Activated CD4-positive, alpha-beta T cell treated with anti-CD3 and anti-CD28 coated beads for 36 hours (primary cell): ENCODE measurements around the gene AP1M1. TPM values are rescaled to one million over a fixed set of nuclear protein-coding genes. Genes with fewer than 3 reads are reported as not detected.
"Not testable (repeated sequence)": the region's sequence is repeated elsewhere in the genome, so short reads cannot be mapped to it uniquely, and the experiment has no call there.

ENCODE experiments used
- ATAC-seq: fragments of 200-7000 bp; cut with Tn5 transposase; one replicate; pipeline ENCODE4 v1.10.0; 2021; ENCODE audit warnings: mild to moderate bottlenecking, moderate library complexity
- CTCF ChIA-PET: fragments of 350-600 bp; sonication (Branson Sonifier 250); formaldehyde crosslinking; loops from one replicate; lab custom pipeline; 2021; ENCODE audit warnings: antibody characterized with exemption; lab: Charles Lee
- POLR2A ChIA-PET: fragments of 350-600 bp; sonication (Branson Sonifier 250); formaldehyde crosslinking; loops from one replicate; lab custom pipeline; 2021; ENCODE audit warnings: antibody characterized with exemption, inconsistent platforms; lab: Charles Lee
- DNase-seq: peaks from one replicate; pipeline ENCODE4 v3.0.0-alpha.2; 2020
- H3K27ac Mint-ChIP-seq: one replicate; pipeline ENCODE4 v1.8.0; 2021; ENCODE audit warnings: mixed read lengths
- H3K27me3 Mint-ChIP-seq: one replicate; pipeline ENCODE4 v1.8.0; 2021; ENCODE audit warnings: mixed read lengths
- H3K36me3 Mint-ChIP-seq: one replicate; pipeline ENCODE4 v1.8.0; 2021; ENCODE audit warnings: low read depth, mixed read lengths
- H3K4me1 Mint-ChIP-seq: one replicate; pipeline ENCODE4 v1.8.0; 2021; ENCODE audit warnings: mixed read lengths
- H3K4me3 Mint-ChIP-seq: one replicate; pipeline ENCODE4 v1.8.0; 2021; ENCODE audit warnings: mild to moderate bottlenecking, moderate library complexity, mixed read lengths
- H3K9me3 Mint-ChIP-seq: one replicate; pipeline ENCODE4 v1.8.0; 2021; ENCODE audit warnings: low read depth, mixed read lengths
- intact Hi-C, 2 experiments: fragments of 100-400 bp; cut with DNase I in 1 of 2; cut with micrococcal nuclease in 1 of 2; formaldehyde crosslinking; loops; one replicate each; pipeline versions ENCODE4 v1.14.2 to v1.15.1; 2022 to 2024; cut with DNase I, micrococcal nuclease
- total RNA-seq, 2 experiments: library from RNA; stranded (reverse); gene quantifications; one replicate each; pipeline ENCODE4 v1.2.3, GENCODE V29; 2021

The AP1M1 gene
- total RNA-seq, 2 experiments from 2014 or later: 61.8 to 92.0 TPM

GRCh38 chr19:16266586-16266942 is 68.9 kb downstream of the AP1M1 start:
- Mint-ChIP-seq H3K27ac (no peak overlapping the region), H3K9me3 (no peaks in the 10 kb centered on the region), H3K4me3 (no peak overlapping the region), H3K4me1 (peaks cover 35% of the 10 kb centered on the region), H3K27me3 (peaks cover 11% of the 10 kb centered on the region), H3K36me3 (no peaks in the 10 kb centered on the region)
- peak; percentile 47 for DNase-seq
- intact Hi-C loops: no loop called here
- CTCF ChIA-PET: interaction anchor here (0.7 kb wide), 1 partner anchor 438 kb away, joined by 3 read pairs; no protein-coding TSS in a partner anchor
- POLR2A ChIA-PET: no interaction called here
- ATAC-seq: no peak

DNA sequence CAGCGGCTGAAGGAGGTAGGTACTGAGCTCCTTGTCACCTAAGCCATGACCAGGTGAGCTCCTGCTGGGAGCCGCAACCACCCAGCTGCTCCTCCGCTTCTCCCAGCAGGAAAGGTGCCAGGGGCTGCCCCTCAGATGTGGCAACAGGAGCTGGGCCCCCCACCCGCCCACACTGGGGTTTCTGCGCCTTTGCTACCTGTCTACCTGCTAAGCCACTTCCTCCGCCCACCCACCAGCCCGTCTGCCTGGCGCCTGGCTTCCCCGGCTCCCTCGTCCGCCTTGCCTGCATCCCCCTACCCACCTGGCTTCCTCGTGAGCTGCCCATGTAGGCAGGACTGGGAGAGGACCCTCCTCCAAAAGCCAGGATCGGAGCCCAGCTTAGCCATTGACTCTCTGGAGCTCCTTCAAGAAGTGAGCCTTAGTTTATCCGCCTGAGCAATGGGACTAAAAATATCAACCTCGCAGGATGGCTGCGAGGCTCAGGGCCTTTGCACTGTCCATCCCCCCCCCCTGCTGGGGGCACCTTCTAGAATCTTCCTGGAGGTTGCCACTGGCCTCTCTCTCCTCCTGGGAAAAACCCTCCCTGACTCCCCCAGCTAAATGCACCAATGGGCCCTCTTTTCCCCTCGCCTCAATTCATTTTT is 71.1 kb downstream of the AP1M1 start:
- peak; percentile 63 for DNase-seq
- intact Hi-C loops: no loop called here
- no peaks in the 10 kb centered on the region for H3K36me3 Mint-ChIP-seq

GRCh38 chr19:16272945-16273344 is 75.2 kb downstream of the AP1M1 start:
- H3K27ac Mint-ChIP-seq: no peak overlapping the region
- DNase-seq (no peak), ATAC-seq (no peak)
- H3K9me3 Mint-ChIP-seq: no peaks in the 10 kb centered on the region
- intact Hi-C loops: no loop called here
- POLR2A ChIA-PET: interaction anchor here (0.6 to 0.7 kb wide), 2 partner anchors 37 to 109 kb away, joined by 4 to 11 read pairs; no protein-coding TSS in a partner anchor
- peaks cover 5% of the 10 kb centered on the region for H3K27me3 Mint-ChIP-seq
- no peak overlapping the region for H3K4me3 Mint-ChIP-seq
- peaks cover 9% of the 10 kb centered on the region for H3K4me1 Mint-ChIP-seq
- no peaks in the 10 kb centered on the region for H3K36me3 Mint-ChIP-seq
- CTCF ChIA-PET: no interaction called here

More for the DNA sequence above, 71.1 kb downstream of the AP1M1 start:
- ChIA-PET POLR2A (no interaction called here), CTCF (interaction anchor here (0.9 to 3.3 kb wide), 2 partner anchors 114 to 147 kb away, joined by 3 to 14 read pairs; no protein-coding TSS in a partner anchor)
- H3K4me3 Mint-ChIP-seq: no peak overlapping the region
- H3K9me3 Mint-ChIP-seq: no peaks in the 10 kb centered on the region
- H3K4me1 Mint-ChIP-seq: peaks cover 22% of the 10 kb centered on the region
- no peak overlapping the region for H3K27ac Mint-ChIP-seq
- no peak for ATAC-seq
- peaks cover 9% of the 10 kb centered on the region for H3K27me3 Mint-ChIP-seq

GRCh38 chr19:16274447-16274846 is 76.7 kb downstream of the AP1M1 start:
- DNase-seq (no peak), ATAC-seq (no peak)
- ChIA-PET CTCF (no interaction called here), POLR2A (no interaction called here)
- peaks cover 3% of the 10 kb centered on the region for H3K4me1 Mint-ChIP-seq
- H3K36me3 Mint-ChIP-seq: no peaks in the 10 kb centered on the region
- intact Hi-C loops: no loop called here
- H3K27ac Mint-ChIP-seq: no peak overlapping the region
- H3K9me3 Mint-ChIP-seq: no peaks in the 10 kb centered on the region
- H3K4me3 Mint-ChIP-seq: no peak overlapping the region
- H3K27me3 Mint-ChIP-seq: peaks cover 5% of the 10 kb centered on the region

DNA sequence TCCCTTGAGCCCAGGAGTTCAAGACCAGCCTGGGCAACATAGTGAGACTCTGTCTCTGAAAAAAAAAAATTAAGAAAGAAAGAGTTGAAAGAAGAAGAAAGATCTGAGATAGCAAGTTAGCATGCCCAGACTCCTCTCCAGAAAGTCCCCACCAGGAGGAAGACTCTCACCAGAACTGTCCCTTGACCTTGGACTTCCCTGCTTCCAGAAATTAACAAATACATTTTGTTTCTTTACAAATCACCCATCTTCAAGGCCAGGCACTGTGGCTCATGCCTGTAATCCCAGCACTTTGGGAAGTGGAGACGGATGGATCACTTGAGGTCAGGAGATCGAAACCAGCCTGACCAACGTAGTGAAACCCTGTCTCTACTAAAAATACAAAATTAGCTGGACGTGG is 82.6 kb downstream of the AP1M1 start:
- POLR2A ChIA-PET: no interaction called here
- Mint-ChIP-seq H3K4me1 (peaks cover 24% of the 10 kb centered on the region), H3K27ac (no peak overlapping the region), H3K27me3 (peaks cover 14% of the 10 kb centered on the region), H3K4me3 (no peak overlapping the region), H3K36me3 (no peaks in the 10 kb centered on the region), H3K9me3 (no peaks in the 10 kb centered on the region)
- ATAC-seq: no peak
- intact Hi-C loops: loop anchor here in 1 of 2 experiments (5.0 kb wide), 1 partner anchor 42 kb away; the partner anchor contains the start of gene KLF2
- CTCF ChIA-PET: interaction anchor here (0.9 kb wide), 1 partner anchor 8 kb away, joined by 3 read pairs; no protein-coding TSS in a partner anchor
- no peak for DNase-seq

DNA sequence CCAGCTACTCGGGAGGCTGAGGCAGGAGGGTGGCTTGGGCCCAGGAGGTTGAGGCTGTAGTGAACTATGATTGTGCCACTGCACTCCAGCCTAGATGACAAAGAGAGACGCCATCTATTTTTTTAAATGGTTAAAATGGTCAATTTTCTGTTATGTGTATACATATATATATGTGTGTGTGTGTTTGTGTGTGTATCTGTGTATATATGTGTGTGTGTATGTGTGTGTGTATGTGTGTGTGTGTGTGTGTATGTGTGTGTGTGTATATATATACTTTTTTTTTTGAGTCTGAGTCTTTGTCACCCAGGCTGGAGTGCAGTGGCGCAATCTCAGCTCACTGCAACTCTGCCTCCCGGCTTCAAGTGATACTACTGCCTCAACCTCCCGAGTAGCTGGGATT is 84.0 kb downstream of the AP1M1 start:
- no peaks in the 10 kb centered on the region for H3K9me3 Mint-ChIP-seq
- H3K4me3 Mint-ChIP-seq: no peak overlapping the region
- H3K4me1 Mint-ChIP-seq: peaks cover 28% of the 10 kb centered on the region
- intact Hi-C loops: loop anchor here in 1 of 2 experiments (5.0 kb wide), 1 partner anchor 41 kb away; the partner anchor contains the start of gene KLF2
- ATAC-seq (no peak), DNase-seq (no peak)
- no peak overlapping the region for H3K27ac Mint-ChIP-seq
- ChIA-PET POLR2A (no interaction called here), CTCF (interaction anchor here (0.6 kb wide), 1 partner anchor 66 kb away, joined by 3 read pairs; no protein-coding TSS in a partner anchor)
- no peaks in the 10 kb centered on the region for H3K36me3 Mint-ChIP-seq
- H3K27me3 Mint-ChIP-seq: peaks cover 13% of the 10 kb centered on the region

DNA sequence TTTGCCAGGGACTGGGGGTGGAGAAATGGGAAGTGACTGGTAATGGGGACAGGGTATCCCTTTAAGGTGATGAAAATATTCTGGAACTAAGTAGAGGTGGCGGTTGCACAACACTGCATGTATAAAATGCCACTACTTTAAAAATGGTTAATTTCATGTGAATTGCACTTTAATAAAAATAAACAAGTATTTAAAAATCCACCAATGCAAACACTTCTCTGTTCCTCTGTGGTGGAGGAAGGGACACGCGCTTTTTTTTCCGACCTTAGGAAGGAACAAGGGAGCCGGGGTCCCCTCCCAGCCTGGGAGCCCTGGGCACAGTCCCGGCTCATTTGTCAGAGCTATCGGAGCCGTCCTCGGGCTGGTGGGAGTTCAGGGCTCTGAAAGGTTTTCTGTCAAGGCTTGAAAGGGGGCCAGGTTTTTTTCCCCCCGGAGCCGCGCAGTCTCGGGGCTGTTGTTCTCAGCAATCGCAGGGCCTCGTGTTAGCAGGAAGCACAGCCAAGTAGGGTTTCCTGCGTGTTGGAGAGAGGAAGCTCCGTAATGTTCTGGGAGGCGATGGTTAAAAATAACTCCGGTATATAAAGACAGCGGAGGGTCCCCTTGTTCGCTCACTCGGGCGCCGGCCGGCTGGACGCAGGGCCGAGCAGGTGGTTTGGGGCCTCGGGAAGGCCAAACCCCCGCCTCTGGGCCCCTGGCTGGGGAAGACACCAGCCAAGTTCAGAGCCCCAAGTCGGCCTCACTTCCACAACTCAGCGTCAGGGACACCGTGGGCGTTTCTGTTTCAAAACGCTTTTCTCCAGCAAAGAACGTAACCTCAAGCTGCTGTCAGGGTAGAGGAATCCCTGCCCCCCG is 85.7 kb downstream of the AP1M1 start:
- ATAC-seq (peak; percentile 87), DNase-seq (peak; percentile 91)
- H3K27ac Mint-ChIP-seq: peak overlapping the region; percentile 79
- H3K4me3 Mint-ChIP-seq: peak overlapping the region; percentile 46
- H3K9me3 Mint-ChIP-seq: no peaks in the 10 kb centered on the region
- no peaks in the 10 kb centered on the region for H3K36me3 Mint-ChIP-seq
- POLR2A ChIA-PET: interaction anchor here (0.7 kb wide), 1 partner anchor 306 kb away, joined by 3 read pairs; no protein-coding TSS in a partner anchor
- CTCF ChIA-PET: interaction anchor here (1.3 to 2.9 kb wide), 2 partner anchors 94 to 99 kb away, joined by 3 to 16 read pairs; no protein-coding TSS in a partner anchor
- H3K27me3 Mint-ChIP-seq: peaks cover 18% of the 10 kb centered on the region
- H3K4me1 Mint-ChIP-seq: peaks cover 32% of the 10 kb centered on the region
- intact Hi-C loops: loop anchor here (2.0 to 5.0 kb wide), 2 partner anchors 39 to 41 kb away; partner anchors contain the start of gene KLF2 (in 2 of the 2)

DNA sequence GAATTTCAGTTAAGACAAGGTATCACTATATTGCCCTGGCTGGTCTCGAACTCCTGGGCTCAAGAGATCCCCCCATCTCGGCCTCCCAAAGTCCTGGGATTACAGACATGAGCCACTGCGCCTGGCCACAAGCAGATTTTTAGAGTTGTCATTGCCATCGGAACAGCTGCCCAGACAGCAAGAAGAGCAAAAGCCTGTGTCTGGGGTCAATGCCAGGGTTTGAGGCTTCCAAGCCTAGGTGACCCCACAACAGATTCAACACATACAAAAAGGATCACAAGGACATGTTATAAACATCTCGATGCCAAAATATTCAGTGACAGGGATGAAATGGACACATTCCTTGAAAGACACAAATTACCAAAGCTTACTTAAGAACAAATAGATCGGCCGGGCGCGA is 86.8 kb downstream of the AP1M1 start:
- peaks cover 29% of the 10 kb centered on the region for H3K4me1 Mint-ChIP-seq
- no peak overlapping the region for H3K27ac Mint-ChIP-seq
- ChIA-PET POLR2A (no interaction called here), CTCF (interaction anchor here (0.9 to 2.9 kb wide), 2 partner anchors 45 to 98 kb away, joined by 4 to 16 read pairs; no protein-coding TSS in a partner anchor)
- intact Hi-C loops: loop anchor here (2.0 to 5.0 kb wide), 2 partner anchors 38 to 40 kb away; partner anchors contain the start of gene KLF2 (in 2 of the 2)
- ATAC-seq (no peak), DNase-seq (no peak)
- no peaks in the 10 kb centered on the region for H3K9me3 Mint-ChIP-seq
- H3K27me3 Mint-ChIP-seq: peaks cover 18% of the 10 kb centered on the region
- no peak overlapping the region for H3K4me3 Mint-ChIP-seq
- no peaks in the 10 kb centered on the region for H3K36me3 Mint-ChIP-seq

GRCh38 chr19:16285079-16285478 is 87.4 kb downstream of the AP1M1 start:
- H3K36me3 Mint-ChIP-seq, H3K9me3 Mint-ChIP-seq, POLR2A ChIA-PET, ATAC-seq, H3K27ac Mint-ChIP-seq, DNase-seq, H3K4me3 Mint-ChIP-seq: not testable (repeated sequence)
- peaks cover 18% of the 10 kb centered on the region for H3K27me3 Mint-ChIP-seq
- CTCF ChIA-PET: interaction anchor here (0.9 to 2.9 kb wide), 2 partner anchors 45 to 98 kb away, joined by 4 to 16 read pairs; no protein-coding TSS in a partner anchor
- intact Hi-C loops: loop anchor here in 1 of 2 experiments (2.0 kb wide), 1 partner anchor 40 kb away; the partner anchor contains the start of gene KLF2
- peaks cover 31% of the 10 kb centered on the region for H3K4me1 Mint-ChIP-seq

DNA sequence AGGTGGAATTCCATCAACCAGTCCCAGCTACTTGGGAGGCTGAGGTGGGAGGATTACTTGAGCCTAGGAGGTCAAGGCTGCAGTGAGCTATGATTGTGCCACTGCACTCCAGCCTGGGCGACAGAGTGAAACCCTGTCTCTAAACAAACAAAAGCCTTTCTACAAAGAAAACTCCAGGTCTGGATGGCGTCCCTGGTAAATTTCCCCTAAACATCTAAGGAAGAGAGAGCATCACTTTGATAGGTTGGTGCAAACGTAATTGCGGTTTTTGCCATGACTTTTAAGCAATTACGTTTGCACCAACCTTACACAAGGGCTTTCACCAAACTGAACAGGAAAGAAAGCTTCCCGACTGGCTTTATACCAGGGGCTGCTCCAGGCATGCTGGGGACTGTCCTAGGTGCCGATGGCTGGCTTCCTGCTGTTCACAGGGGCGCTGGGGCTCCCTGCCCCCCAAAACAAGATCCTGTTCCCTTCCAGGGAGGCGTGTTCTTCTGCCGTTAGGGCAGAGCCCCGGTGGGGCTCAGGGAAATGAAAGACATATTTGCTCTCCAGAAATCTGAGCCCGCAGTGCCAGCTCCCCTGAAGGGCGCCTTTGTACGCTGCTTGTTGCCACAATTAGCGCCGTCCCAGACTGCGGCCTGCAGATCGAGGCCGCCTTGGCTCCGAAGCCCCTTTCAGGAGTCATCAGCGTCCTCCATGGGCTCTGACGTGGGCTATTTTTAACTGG is 88.2 kb downstream of the AP1M1 start:
- ChIA-PET CTCF (interaction anchor here (2.9 kb wide), 1 partner anchor 97 kb away, joined by 16 read pairs; no protein-coding TSS in a partner anchor), POLR2A (no interaction called here)

More for the DNA sequence above, 88.2 kb downstream of the AP1M1 start:
- ATAC-seq (no peak), DNase-seq (no peak)
- no peak overlapping the region for H3K4me3 Mint-ChIP-seq
- H3K36me3 Mint-ChIP-seq: no peaks in the 10 kb centered on the region
- no peak overlapping the region for H3K27ac Mint-ChIP-seq
- no peaks in the 10 kb centered on the region for H3K9me3 Mint-ChIP-seq
- peaks cover 31% of the 10 kb centered on the region for H3K4me1 Mint-ChIP-seq
- H3K27me3 Mint-ChIP-seq: peaks cover 18% of the 10 kb centered on the region
- intact Hi-C loops: loop anchor here in 1 of 2 experiments (2.0 kb wide), 1 partner anchor 39 kb away; the partner anchor contains the start of gene KLF2
